AML-193 (cell line): ENCODE measurements around the gene EEF2K.

ENCODE experiments used
- DNase-seq, 2 experiments: peaks; one replicate each; lab custom pipeline; 2025; lab: John Stamatoyannopoulos, UW

The EEF2K gene

GRCh38 chr16:22252317-22252716, 46.2 kb downstream of the EEF2K start:
- DNase-seq = no peak

DNA sequence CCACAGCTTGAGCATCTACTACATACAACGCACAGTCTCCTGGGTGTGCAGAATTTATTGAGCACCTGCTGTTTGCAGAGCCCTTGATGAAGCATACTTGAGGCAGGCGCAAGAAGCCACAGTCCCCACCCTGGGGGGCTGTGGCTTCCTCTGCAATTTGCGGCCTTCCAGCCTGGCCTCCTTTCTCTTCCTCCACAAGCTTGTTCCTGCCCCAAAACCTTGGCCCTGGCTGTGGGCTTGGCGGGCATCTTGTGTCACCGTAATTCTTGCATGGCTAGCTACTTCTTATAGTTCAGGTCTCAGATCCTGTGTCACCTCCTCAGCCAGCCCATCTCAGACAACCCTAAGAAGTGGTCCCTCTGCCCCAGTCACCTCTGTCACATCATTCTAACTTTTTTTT, 47.2 kb downstream of the EEF2K start:
- no peak for DNase-seq

DNA sequence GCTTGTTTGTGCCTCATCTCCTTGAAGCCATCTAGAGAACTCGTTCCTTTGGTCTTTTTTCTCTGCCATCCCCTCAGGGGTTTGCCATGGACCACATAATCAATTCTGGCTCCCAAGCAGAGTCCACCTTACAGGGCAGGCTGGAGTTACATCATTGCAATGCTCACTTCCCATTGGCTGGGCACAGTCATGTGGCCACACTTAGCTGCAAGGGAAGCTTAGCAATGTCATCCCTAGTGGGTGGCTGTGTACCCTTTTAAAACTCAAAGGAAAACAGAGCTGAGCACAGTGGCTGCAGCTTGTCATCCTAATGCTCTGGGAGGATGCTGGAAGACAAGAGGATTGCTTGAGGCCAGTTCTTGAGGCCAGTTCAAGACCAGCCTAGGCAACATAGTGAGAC, 49.3 kb downstream of the EEF2K start:
- DNase-seq = no peak

- DNase-seq = no peak
Measured at GRCh38 chr16:22257440-22257839, 51.4 kb downstream of the EEF2K start.

GRCh38 chr16:22260490-22260889, 54.4 kb downstream of the EEF2K start:
- no peak for DNase-seq

GRCh38 chr16:22262460-22262859, 56.4 kb downstream of the EEF2K start:
- DNase-seq = no peak

GRCh38 chr16:22264786-22265185, 58.7 kb downstream of the EEF2K start:
- DNase-seq = no peak

- no peak for DNase-seq
Measured at GRCh38 chr16:22265351-22265750, 59.3 kb downstream of the EEF2K start.

DNA sequence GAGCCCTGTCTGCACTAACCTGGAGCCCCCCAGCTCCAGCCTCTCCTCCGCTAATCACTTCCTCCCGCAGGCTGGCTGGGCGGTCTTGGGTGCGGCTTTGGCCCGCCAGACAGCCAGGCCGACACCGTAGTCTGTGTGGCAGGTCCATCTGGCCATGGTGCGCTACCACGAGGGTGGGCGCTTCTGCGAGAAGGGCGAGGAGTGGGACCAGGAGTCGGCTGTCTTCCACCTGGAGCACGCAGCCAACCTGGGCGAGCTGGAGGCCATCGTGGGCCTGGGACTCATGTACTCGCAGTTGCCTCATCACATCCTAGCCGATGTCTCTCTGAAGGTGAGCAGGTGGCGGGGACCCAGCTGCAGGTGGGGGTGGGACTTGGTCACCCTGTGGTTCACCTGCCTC, 60.5 kb downstream of the EEF2K start:
- DNase-seq = no peak

- DNase-seq = no peak
Measured at GRCh38 chr16:22267764-22268163, 61.7 kb downstream of the EEF2K start.

GRCh38 chr16:22270525-22270924, 64.4 kb downstream of the EEF2K start:
- DNase-seq = no peak

DNA sequence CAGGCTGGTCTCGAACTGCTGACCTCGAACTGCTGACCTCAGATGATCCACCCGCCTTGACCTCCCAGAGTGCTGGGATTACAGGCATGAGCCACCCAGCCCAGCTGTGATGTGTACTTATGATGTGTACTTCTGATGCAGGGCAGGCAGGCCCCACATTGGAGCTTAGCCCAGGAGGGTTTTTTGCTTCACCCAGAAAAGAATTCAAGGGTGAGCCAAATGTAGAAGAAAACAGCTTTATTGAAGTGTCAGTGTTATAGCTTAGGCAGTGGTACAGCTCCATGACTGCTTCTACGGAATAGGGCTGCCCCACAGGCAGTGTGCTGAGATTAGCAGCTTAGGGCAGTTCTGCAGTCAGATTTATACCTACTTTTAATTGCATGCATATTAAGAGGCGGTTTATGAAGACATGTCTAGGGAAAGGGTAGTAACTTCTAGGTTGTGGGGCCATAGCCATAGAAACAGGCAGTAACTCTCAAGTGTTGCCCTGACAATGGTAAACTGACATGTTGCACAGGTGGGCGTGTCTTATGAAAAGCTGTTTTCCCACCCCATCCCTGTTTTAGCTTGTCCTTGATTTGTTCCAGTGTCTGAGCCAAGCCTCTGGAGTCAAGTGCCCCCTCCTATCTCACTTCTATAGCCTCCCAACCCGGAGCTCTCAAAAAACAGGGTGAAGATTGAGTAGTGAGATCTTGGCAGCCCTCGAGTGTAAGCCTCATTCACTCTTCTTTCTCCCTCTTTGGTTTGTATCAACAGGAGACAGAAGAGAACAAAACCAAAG, 67.0 kb downstream of the EEF2K start:
- DNase-seq = no peak

DNA sequence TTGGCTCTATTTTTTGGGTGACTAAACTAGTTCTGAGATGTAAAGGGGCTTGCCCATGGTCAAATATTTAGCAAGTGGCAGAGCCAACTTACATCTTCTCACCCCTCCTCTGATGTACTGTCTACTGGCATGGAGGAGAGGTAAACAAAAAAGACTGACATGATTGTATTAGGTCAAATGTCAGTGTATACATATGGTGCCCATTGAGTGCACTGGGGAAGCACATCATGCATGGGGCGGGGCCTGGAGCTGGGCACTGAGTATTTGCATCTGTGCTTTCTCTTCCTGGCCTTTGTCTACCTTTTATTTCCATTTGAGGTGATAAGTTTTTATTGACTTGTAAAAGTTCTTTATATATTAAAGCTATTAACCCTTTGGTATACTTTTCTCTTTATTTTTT, 68.8 kb downstream of the EEF2K start:
- no peak for DNase-seq

DNA sequence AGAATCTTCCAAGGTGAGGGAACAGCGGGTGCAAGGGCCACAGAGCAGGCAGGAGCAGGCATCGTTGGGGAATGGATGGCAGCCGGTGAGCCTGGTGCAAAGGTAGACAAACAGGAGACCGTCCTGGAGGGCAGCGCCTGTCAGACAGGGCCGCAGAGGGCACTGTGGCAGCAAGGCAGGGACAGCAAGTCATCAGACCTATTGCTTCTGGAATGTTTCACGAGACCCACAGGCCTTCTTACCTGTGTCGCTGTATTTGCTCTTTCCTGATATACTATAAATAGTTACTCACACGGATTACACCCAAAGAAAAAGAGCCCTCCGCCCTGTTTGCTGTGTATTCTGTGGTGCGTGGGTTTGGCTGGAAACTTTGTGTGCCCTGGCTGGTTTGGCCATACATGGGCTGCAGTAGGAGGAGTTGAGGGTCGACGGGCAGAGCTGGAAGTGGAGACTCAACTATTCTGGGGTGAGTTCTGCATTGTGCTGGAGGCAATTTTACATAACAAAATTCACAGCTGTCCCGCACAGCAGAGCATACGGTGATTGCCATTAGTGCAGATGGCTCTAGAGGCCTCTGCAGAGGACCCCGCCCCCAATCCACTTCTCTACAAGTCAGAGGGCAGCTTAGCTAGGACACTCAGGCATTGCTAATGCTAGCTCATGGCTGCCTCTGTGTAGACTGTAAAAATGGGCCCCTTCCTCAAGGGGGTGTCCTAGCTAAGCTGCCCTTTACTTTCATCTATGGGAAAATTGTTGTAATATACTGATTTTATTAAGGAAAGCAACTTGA, 72.6 kb downstream of the EEF2K start:
- DNase-seq = no peak

DNA sequence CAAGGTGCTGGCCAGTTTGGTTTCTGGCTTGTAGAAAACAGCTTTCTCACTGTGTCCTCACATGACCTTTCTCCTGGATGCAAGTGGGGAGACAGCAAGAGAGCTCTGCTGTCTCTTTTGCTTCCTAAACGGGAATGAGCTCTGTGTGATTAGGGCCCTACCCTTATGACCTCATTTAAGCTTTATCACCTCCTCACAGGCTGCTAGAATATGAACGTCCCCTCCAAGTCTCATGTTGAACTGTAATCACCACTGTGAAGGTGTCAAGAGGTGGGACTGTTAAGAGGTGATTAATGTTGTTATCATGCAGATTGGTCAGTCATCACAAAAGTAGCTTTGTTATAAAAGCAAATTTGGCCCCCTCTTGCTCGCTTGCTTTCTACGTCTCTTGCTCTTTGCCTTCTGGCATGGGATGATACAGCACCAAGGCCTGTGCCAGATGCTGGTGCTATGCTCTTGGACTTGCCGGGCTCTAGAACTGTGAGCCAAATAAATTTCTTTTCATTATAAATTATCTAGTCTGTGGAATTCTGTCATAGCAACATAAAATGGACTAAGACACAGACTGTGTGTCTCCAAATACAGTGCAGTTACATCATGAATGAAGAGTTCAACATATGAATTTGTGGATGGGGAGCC, 76.3 kb downstream of the EEF2K start:
- no peak for DNase-seq

DNA sequence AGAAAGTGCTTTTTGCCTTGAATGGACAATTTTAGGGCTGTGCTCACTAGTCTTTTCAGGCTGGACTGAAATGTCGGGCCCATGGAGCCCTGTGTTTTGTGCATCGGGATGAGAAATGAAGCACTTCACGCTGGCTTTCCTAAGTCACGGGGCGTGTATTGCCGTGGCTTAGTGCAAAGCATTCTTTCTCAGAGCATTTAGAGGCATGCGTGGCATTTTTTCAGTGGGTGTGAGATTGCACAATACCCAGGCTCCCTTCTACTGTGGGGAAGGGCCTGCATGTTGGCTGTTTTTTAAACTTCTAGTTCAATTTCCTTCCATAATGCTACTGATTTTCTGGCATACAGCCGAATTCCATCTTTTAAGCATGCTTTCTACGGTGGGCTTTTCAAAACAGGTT, 78.6 kb downstream of the EEF2K start:
- no peak for DNase-seq

GRCh38 chr16:22285080-22285479, 79.0 kb downstream of the EEF2K start:
- no peak for DNase-seq

- no peak for DNase-seq
Measured at GRCh38 chr16:22291020-22291419, 84.9 kb downstream of the EEF2K start.

- no peak for DNase-seq
Measured at GRCh38 chr16:22291860-22292318, 85.8 kb downstream of the EEF2K start.

DNA sequence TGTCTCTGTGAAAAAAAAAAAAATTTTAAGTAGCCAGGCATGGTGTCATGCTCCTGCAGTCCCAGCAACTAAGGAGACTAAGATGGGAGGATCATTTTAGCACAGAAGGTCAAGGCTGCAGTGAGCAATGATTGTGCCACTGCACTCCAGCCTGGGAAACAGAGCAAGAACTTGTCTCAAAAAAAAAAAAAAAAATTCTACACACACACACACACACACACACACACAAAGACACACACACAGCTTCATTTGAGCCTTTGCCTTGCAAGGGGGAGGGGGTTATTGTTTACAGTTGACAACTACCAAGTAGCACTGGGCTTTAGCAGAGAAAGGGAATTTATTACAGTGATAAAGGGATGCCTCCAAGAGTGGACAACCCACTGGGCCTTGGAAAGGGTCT, 86.2 kb downstream of the EEF2K start:
- DNase-seq = no peak

GRCh38 chr16:22293137-22294106, 87.3 kb downstream of the EEF2K start:
- no peak for DNase-seq
